CD4-positive, alpha-beta T cell (primary cell): ENCODE measurements around the gene CLDN2. TPM values are rescaled to one million over a fixed set of nuclear protein-coding genes. Genes with fewer than 3 reads are reported as not detected.

ENCODE experiments used
- ATAC-seq: fragments of 200-7000 bp; cut with Tn5 transposase; one replicate; pipeline ENCODE4 v1.10.0; 2022; ENCODE audit warnings: mild to moderate bottlenecking; ENCODE audit not compliant: poor library complexity
- CTCF ChIA-PET: fragments of 350-600 bp; sonication (Branson Sonifier 250); formaldehyde crosslinking; loops from one replicate; lab custom pipeline; 2021; ENCODE audit warnings: antibody characterized with exemption, inconsistent platforms; lab: Charles Lee
- POLR2A ChIA-PET: fragments of 350-600 bp; sonication (Branson Sonifier 250); formaldehyde crosslinking; loops from one replicate; lab custom pipeline; 2021; ENCODE audit warnings: antibody characterized with exemption, inconsistent platforms; lab: Charles Lee
- DNase-seq, 14 experiments: peaks; one replicate each; pipeline ENCODE4 v3.0.0-alpha.2; 2013 to 2020; ENCODE audit warnings: mixed read lengths in 2 of 14
- H3K27ac ChIP-seq, 2 donors: one replicate each; pipeline versions ENCODE4 v1.5.1 to v1.7.0; 2013; ENCODE audit warnings: low read length in 2 of 2, low read depth in 1 of 2, mild to moderate bottlenecking in 1 of 2
- H3K27me3 ChIP-seq, 2 experiments: 1 replicate in 1 of 2; 2 replicates in 1 of 2; pipeline versions ENCODE4 v1.6.1 to v1.7.0; 2013; ENCODE audit warnings: low read length in 2 of 2, control low read depth in 1 of 2, mild to moderate bottlenecking in 1 of 2, moderate library complexity in 1 of 2; ENCODE audit not compliant: insufficient read depth in 2 of 2, control insufficient read depth in 1 of 2
- H3K36me3 ChIP-seq: one replicate; pipeline ENCODE4 v1.6.1; 2013; ENCODE audit warnings: low read length, control low read depth; ENCODE audit not compliant: insufficient read depth
- H3K4me1 ChIP-seq: one replicate; pipeline ENCODE4 v1.6.1; 2013; ENCODE audit warnings: low read length, control low read depth; ENCODE audit not compliant: insufficient read depth
- H3K4me3 ChIP-seq: one replicate; pipeline ENCODE4 v1.5.1; 2013; ENCODE audit warnings: mild to moderate bottlenecking, low read length, moderate library complexity
- H3K9me3 ChIP-seq, 2 experiments: 1 replicate in 1 of 2; 2 replicates in 1 of 2; pipeline versions ENCODE4 v1.6.1 to v1.7.0; 2013; ENCODE audit warnings: low read length in 2 of 2, mild to moderate bottlenecking in 2 of 2, control low read depth in 1 of 2, moderate library complexity in 1 of 2; ENCODE audit not compliant: control insufficient read depth in 1 of 2, insufficient read depth in 1 of 2
- H3K27ac Mint-ChIP-seq: one replicate; pipeline ENCODE4 v1.8.0; 2020; ENCODE audit warnings: mixed read lengths
- H3K27me3 Mint-ChIP-seq: one replicate; pipeline ENCODE4 v1.8.0; 2021; ENCODE audit warnings: mixed read lengths
- H3K36me3 Mint-ChIP-seq: one replicate; pipeline ENCODE4 v1.8.0; 2021; ENCODE audit warnings: low read depth, mixed read lengths
- H3K4me1 Mint-ChIP-seq: one replicate; pipeline ENCODE4 v1.8.0; 2021; ENCODE audit warnings: low read depth, mixed read lengths
- H3K4me3 Mint-ChIP-seq: one replicate; pipeline ENCODE4 v1.8.0; 2020; ENCODE audit warnings: mild to moderate bottlenecking, mixed read lengths
- H3K9me3 Mint-ChIP-seq: one replicate; pipeline ENCODE4 v1.8.0; 2020; ENCODE audit warnings: mixed read lengths
- intact Hi-C, 2 experiments: fragments of 100-400 bp; cut with DNase I in 1 of 2; cut with micrococcal nuclease in 1 of 2; formaldehyde crosslinking; loops; one replicate each; pipeline versions ENCODE4 v1.15.1 to v1.9.0; 2023 to 2025; cut with DNase I, micrococcal nuclease
- total RNA-seq, 174 experiments: library from RNA in 2 of 174; stranded (reverse) in 2 of 174; gene quantifications; one replicate each; pipeline ENCODE4 v1.2.3 and lab custom pipeline; 2021 to 2026
- TF ChIP-seq, protein P1 (sequence below): fragments of 200-600 bp; IDR thresholded peaks from one replicate; pipeline ENCODE4 v1.8.0; 2022; ENCODE audit warnings: antibody characterized with exemption, mild to moderate bottlenecking

Gene CLDN2
- total RNA-seq, 2 experiments from 2014 or later: not detected

DNA sequence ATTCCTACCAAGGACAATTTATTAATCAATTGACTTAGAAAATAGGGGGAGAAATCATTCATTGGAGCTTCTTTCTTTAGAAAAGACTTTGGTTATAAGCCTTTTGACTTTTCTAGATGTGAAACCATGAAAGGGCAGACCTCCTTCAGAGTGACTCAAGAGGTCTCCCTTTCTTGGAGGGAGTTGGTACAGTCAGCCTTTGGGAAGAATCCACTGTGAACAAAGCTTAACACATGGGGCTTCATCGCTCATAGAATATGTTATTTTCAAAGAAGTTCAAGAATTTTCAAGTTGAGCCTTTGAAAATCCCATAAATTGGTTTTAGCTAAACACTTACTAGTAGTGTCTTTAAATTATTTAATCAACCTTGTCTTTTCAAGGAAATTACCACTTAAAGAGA is 45.1 kb upstream of the CLDN2 start:
- H3K27ac ChIP-seq: no peak overlapping the region
- Mint-ChIP-seq H3K9me3 (no peaks in the 10 kb centered on the region), H3K4me3 (no peak overlapping the region), H3K27me3 (peaks cover 15% of the 10 kb centered on the region), H3K36me3 (no peaks in the 10 kb centered on the region), H3K4me1 (no peaks in the 10 kb centered on the region), H3K27ac (no peak overlapping the region)
- no peaks in the 10 kb centered on the region for H3K4me1 ChIP-seq
- DNase-seq: no peak
- H3K9me3 ChIP-seq: no peaks in the 10 kb centered on the region
- no peaks in the 10 kb centered on the region for H3K27me3 ChIP-seq
- H3K4me3 ChIP-seq: no peak overlapping the region
- no peaks in the 10 kb centered on the region for H3K36me3 ChIP-seq
- intact Hi-C loops: loop anchor here in 1 of 2 experiments (2.0 kb wide), 1 partner anchor 1020 kb away; no protein-coding TSS in a partner anchor
- no peak for ATAC-seq
- ChIA-PET CTCF (interaction anchor here (1.2 to 1.8 kb wide), 2 partner anchors 8 to 19 kb away, joined by 3 to 7 read pairs; no protein-coding TSS in a partner anchor), POLR2A (no interaction called here)
- TF ChIP-seq, protein P1, sequence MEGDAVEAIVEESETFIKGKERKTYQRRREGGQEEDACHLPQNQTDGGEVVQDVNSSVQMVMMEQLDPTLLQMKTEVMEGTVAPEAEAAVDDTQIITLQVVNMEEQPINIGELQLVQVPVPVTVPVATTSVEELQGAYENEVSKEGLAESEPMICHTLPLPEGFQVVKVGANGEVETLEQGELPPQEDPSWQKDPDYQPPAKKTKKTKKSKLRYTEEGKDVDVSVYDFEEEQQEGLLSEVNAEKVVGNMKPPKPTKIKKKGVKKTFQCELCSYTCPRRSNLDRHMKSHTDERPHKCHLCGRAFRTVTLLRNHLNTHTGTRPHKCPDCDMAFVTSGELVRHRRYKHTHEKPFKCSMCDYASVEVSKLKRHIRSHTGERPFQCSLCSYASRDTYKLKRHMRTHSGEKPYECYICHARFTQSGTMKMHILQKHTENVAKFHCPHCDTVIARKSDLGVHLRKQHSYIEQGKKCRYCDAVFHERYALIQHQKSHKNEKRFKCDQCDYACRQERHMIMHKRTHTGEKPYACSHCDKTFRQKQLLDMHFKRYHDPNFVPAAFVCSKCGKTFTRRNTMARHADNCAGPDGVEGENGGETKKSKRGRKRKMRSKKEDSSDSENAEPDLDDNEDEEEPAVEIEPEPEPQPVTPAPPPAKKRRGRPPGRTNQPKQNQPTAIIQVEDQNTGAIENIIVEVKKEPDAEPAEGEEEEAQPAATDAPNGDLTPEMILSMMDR: no peak

DNA sequence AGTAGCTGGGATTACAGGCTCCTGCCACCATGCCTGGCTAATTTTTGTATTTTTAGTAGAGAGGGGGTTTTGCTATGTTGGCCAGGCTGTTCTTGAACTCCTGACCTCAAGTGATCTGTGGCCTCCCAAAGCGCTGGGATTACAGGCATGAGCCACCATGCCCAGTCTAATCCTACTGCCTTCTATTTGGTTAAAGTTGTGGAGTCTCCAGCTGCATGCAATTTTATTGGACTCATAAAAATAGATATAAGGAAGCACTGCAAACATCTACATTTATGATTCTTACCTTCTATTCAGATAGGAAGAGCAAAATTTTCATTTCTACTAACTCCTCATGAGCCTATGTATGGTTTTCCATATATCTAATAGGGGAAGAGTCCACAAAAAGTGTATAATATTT is 30.7 kb upstream of the CLDN2 start:
- peaks cover 0 to 3% of the 10 kb centered on the region in 2 experiments for H3K27me3 ChIP-seq
- Mint-ChIP-seq H3K27ac (no peak overlapping the region), H3K4me3 (no peak overlapping the region), H3K27me3 (peaks cover 36% of the 10 kb centered on the region), H3K36me3 (no peaks in the 10 kb centered on the region), H3K4me1 (no peaks in the 10 kb centered on the region), H3K9me3 (no peaks in the 10 kb centered on the region)
- no peaks in the 10 kb centered on the region for H3K9me3 ChIP-seq
- no peak for DNase-seq
- no peak overlapping the region for H3K4me3 ChIP-seq
- no peak overlapping the region for H3K27ac ChIP-seq
- TF ChIP-seq, protein P1: no peak
- no peaks in the 10 kb centered on the region for H3K4me1 ChIP-seq
- H3K36me3 ChIP-seq: no peaks in the 10 kb centered on the region
- ChIA-PET CTCF (interaction anchor here (0.9 kb wide), 1 partner anchor 653 kb away, joined by 3 read pairs; no protein-coding TSS in a partner anchor), POLR2A (no interaction called here)
- intact Hi-C loops: loop anchor here in 1 of 2 experiments (10.0 kb wide), 1 partner anchor 1175 kb away; no protein-coding TSS in a partner anchor
- no peak for ATAC-seq

DNA sequence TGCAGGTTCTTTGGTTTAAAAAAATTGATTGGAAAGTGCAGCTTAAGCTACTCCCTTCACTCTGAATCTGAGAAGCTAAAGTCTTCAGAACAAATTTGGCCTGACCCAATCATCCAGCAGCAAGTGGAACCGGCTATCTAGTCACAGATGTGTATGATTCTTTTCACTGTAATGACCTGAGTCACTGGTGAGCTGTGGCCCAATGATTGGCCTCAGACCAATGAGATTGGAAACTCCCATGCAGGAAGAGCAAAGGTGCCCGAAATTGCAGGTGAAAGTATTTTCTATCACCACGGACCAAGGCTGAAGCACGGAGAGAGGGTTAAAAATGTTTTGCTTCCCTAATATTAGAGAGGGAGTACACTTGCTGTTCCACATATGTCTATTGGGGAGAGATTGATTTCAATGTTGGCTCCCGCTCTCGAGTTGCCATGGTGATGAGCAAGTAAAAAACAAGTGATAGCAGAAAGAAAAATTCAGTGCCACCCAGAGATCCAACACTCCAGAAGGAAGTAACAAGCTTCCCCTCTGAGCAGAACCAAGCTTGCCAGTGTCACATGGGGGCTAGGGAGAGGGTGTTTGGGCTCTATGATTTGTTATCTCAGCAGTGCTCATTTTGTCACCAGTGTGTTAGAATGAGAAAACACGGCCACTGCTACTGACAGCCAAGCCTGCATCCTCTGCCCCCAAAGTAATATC is 28.3 kb upstream of the CLDN2 start:
- Mint-ChIP-seq H3K27me3 (peaks cover 31% of the 10 kb centered on the region), H3K9me3 (no peaks in the 10 kb centered on the region), H3K27ac (no peak overlapping the region), H3K36me3 (no peaks in the 10 kb centered on the region), H3K4me1 (no peaks in the 10 kb centered on the region), H3K4me3 (no peak overlapping the region)
- Histone ChIP-seq H3K4me3 (no peak overlapping the region), H3K27ac (no peak overlapping the region), H3K9me3 (no peaks in the 10 kb centered on the region), H3K27me3 (peaks cover 0 to 3% of the 10 kb centered on the region in 2 experiments), H3K4me1 (no peaks in the 10 kb centered on the region), H3K36me3 (no peaks in the 10 kb centered on the region)
- ChIA-PET CTCF (no interaction called here), POLR2A (no interaction called here)
- DNase-seq: no peak
- TF ChIP-seq, protein P1: no peak
- ATAC-seq: no peak
- intact Hi-C loops: loop anchor here (10.0 kb wide), 2 partner anchors 543 to 1183 kb away; no protein-coding TSS in a partner anchor
